GM21529 (cell line): ENCODE measurements around the gene ADORA3.

Experiments used
- ATAC-seq: cut with Tn5 transposase; IDR thresholded peaks from one replicate; pipeline ENCODE4 v1.9.1; 2021; ENCODE audit not compliant: unreplicated experiment

ADORA3 gene

GRCh38 chr1:111476214-111476613 lies 27.2 kb downstream of the ADORA3 start:
- ATAC-seq = no peak

GRCh38 chr1:111475701-111476100 lies 27.7 kb downstream of the ADORA3 start:
- no peak for ATAC-seq

GRCh38 chr1:111474521-111474920 lies 28.9 kb downstream of the ADORA3 start:
- no peak for ATAC-seq

- no peak for ATAC-seq
Observed at GRCh38 chr1:111474106-111474505, 29.3 kb downstream of the ADORA3 start.

GRCh38 chr1:111471538-111471937 lies 31.9 kb downstream of the ADORA3 start:
- ATAC-seq = no peak

- ATAC-seq = peak; percentile 62
Observed at GRCh38 chr1:111471012-111471411, 32.4 kb downstream of the ADORA3 start.

- ATAC-seq = no peak
Observed at GRCh38 chr1:111470596-111470995, 32.8 kb downstream of the ADORA3 start.

- no peak for ATAC-seq
Observed at GRCh38 chr1:111469539-111469938, 33.9 kb downstream of the ADORA3 start.

GRCh38 chr1:111468717-111469100 lies 34.7 kb downstream of the ADORA3 start:
- no peak for ATAC-seq

- no peak for ATAC-seq
Observed at GRCh38 chr1:111467865-111468716, 35.3 kb downstream of the ADORA3 start.

- no peak for ATAC-seq
Observed at GRCh38 chr1:111466480-111466879, 37.0 kb downstream of the ADORA3 start.

- ATAC-seq = no peak
Observed at GRCh38 chr1:111465754-111466153, 37.7 kb downstream of the ADORA3 start.

GRCh38 chr1:111463029-111463683 lies 40.3 kb downstream of the ADORA3 start:
- ATAC-seq = no peak

GRCh38 chr1:111462370-111463028 lies 40.9 kb downstream of the ADORA3 start:
- ATAC-seq = no peak

GRCh38 chr1:111461765-111462164 lies 41.7 kb downstream of the ADORA3 start:
- ATAC-seq = no peak

- no peak for ATAC-seq
Observed at GRCh38 chr1:111455642-111456031, 47.8 kb downstream of the ADORA3 start.

GRCh38 chr1:111454859-111455641 lies 48.4 kb downstream of the ADORA3 start:
- peak; percentile 58 for ATAC-seq

- ATAC-seq = no peak
Observed at GRCh38 chr1:111453706-111454105, 49.7 kb downstream of the ADORA3 start.

- no peak for ATAC-seq
Observed at GRCh38 chr1:111452581-111452980, 50.9 kb downstream of the ADORA3 start.

- no peak for ATAC-seq
Observed at GRCh38 chr1:111450185-111450584, 53.2 kb downstream of the ADORA3 start.

GRCh38 chr1:111449703-111450017 lies 53.8 kb downstream of the ADORA3 start:
- ATAC-seq = no peak
